ENCODE measurements around the gene ENTREP3.

ENTREP3 gene

DNA sequence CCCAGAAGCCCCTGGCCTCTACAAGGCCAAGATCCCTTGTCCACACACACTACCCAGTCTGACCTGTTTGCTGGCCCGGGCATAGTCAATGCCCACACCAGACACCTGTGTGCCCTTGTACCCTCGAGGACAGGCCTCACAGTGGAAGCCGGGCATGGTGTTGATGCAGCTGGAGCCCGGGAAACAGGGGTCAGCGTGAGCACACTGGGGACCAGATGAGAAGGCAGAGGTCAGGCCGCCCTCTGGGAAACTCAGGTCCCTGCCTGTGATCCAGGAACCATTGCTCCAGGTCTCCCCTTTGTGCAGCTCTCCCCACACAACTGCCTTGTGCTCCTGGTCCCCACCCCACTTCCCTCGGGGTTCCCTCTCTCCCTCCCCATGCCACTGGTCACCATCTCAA, 53.1 kb downstream of the ENTREP3 start:
- no peak for DNase-seq (ENCODE audit: low read depth, low spot score)

DNA sequence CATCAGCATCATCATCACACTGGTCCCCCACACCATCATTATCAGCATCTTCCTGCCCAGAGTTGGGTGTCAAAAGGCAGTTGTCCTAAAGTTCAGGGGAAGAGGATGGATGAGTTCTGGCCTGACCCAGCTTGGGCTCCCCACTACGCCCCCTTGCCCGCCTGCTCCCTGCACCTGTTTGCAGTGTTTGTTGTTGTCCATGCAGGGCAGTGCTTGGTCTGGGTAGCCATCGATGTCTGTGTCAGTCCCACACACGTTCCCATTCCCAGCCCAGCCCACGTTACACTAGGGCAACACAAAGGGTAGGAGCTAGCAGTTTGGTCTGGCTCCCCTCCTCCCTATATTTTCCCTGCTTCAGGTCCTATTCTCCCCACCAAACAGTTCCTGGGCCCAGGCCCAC, 54.4 kb downstream of the ENTREP3 start:
- no peak for DNase-seq (ENCODE audit: low read depth, low spot score)

DNA sequence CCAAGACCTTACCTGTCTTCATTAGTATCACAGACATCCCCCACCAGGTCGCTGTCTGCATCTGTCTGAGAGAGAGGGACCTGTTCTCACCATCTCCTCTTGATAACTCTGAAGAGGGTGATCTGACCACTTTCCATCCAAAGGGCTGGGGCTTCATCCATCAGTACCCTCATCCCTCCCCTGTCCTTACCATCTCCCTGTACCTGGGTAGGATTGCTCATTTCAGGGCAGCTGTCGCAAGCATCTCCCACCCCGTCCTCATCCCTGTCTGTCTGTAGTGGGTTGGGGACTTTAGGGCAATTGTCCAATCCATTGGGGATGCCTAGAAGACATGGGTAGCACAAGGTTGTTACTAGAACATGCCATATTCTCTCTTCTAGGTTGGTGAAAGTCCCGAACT, 55.5 kb downstream of the ENTREP3 start:
- DNase-seq (ENCODE audit: low read depth, low spot score), result no peak

DNA sequence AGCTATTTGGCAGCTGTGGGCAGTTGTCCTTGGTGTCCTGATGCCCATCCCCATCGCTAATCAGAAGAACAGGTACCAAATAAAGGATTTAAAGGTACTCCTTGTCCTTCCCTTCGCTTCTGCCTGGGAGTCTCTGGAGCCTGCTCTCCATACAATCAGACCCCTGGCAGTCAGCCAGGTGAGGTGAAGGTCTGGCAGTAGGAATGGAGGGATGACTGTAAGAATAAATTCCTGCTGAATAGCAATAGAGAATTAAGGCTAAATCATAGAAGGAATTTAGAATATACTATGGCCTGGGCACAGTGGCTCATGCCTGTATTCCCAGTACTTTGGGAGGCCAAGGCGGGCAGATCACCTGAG, 56.8 kb downstream of the ENTREP3 start:
- no peak for DNase-seq (ENCODE audit: low read depth, low spot score)

DNA sequence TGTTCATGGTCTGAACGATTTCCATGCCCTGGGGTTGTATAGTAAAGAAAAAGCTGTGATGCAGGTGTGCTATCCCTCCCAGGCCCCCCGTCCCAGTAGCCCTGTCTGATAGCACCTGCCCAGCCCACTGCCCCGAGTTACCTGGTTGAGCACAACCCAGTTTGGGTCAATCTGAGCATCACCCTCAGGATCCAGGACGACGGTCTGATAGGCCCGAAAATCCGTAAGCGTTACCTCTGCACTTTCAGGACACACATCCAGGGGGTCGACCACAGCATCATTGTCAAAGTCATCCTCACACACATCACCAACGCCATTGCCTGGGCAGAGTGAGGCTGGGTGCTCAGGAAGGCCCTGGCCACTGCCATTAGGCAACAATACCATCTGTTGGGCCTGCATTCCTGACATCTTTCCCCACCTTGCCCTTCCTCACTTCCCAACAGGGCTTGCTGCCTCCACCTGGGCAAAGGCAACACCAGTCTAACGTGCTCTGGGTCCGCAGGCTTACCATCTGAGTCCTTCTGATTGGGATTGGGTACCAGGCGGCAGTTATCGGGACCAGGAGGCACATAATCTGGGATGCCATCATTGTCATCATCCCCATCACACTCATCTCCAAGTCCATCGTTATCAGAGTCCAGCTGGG, 57.3 kb downstream of the ENTREP3 start:
- no peak for DNase-seq (ENCODE audit: low read depth, low spot score)
